NCI-H2196 treated with DMSO at 0.1 percent for 48 hours (cell line): ENCODE results near the gene CNTNAP2.
A peak's percentile ranks its signal among the peaks of the same experiment; 100 is the strongest.
"Not testable (repeated sequence)": the region's sequence is repeated elsewhere in the genome, so short reads cannot be mapped to it uniquely, and the experiment has no call there.

ENCODE experiments used
- DNase-seq: peaks from one replicate; lab custom pipeline; 2025; ENCODE audit not compliant: unreplicated experiment; lab: John Stamatoyannopoulos, UW

The CNTNAP2 gene

DNA sequence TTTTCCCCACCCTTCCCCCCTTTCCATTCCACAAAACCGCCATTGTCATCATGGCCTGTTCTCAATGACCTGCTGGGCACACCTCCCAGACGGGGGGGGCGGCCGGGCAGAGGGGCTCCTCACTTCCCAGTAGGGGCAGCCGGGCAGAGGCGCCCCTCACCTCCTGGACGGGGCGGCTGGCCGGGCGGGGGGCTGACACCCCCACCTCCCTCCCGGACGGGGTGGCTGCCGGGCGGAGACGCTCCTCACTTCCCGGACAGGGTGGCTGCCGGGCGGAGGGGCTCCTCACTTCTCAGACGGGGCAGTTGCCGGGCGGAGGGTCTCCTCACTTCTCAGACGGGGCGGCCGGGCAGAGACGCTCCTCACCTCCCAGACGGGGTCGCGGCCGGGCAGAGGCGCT lies 1685.2 kb downstream of the CNTNAP2 start:
- DNase-seq, result not testable (repeated sequence)

DNA sequence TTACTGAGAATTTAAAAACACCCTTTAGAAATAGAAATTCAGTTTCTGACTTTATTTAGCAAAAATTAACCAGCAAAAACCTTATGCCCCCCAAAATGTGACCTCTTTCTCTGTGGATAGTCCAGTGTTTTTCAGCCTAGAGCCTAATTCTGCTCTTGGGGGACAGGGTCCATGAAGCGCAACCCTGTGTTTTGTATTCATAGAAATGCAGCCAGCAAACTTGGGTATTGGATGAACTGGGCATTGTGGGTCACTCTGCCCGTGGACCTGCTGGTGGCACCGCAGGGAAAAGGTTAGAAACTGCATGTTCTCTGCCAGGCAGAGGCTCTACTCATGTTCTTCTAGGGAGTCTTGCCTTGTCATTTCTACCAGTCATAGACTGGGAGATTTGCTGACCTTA lies 1686.5 kb downstream of the CNTNAP2 start:
- no peak for DNase-seq

GRCh38 chr7:147803606-147804005 lies 1687.0 kb downstream of the CNTNAP2 start:
- no peak for DNase-seq

DNA sequence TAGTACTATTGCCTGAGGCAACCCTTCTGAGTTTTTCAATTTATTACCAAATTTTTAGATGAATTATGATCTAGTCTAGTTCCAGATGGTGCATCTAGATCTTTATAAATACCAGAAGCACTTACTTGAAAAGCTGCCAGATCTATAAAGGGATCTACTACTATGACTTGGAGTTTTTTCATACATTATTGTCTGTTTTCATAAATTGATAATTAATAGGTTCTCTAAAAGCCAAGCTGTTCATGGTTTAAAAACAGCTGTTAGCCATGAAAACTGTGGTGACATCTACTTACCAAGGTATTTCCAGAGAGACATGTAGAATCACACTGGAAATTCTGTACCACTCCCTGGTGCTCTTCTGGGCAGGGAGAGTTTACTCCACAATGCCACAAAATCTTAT lies 1687.4 kb downstream of the CNTNAP2 start:
- DNase-seq, result no peak

- no peak for DNase-seq
These were observed 1689.5 kb downstream of the CNTNAP2 start for GRCh38 chr7:147805996-147806576.

- DNase-seq, result no peak
These were observed 1693.2 kb downstream of the CNTNAP2 start for GRCh38 chr7:147809786-147810185.

- no peak for DNase-seq
These were observed 1693.7 kb downstream of the CNTNAP2 start for GRCh38 chr7:147810269-147810668.

- DNase-seq, result no peak
These were observed 1695.3 kb downstream of the CNTNAP2 start for GRCh38 chr7:147811923-147812322.

- no peak for DNase-seq
These were observed 1696.7 kb downstream of the CNTNAP2 start for GRCh38 chr7:147813316-147813715.

- no peak for DNase-seq
These were observed 1701.7 kb downstream of the CNTNAP2 start for GRCh38 chr7:147818317-147818716.

DNA sequence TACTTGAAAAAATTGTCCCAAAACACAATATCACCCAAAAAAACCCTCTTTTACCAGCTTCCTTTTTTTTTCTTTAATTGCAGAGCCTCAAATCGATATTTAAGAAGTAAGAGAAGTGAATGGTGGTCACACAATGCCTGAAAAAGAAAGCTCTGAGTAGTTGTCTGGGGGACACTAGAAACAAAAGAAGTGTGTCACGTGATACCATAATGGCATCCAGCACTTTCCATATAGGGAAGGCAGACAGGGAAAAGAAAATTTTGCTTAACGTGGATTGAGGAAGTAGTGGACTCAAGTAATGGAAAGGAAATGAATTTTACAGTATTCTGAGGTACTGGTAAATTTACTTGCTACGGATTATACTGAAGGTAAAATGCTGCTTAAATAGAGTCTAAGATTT lies 1708.1 kb downstream of the CNTNAP2 start:
- DNase-seq, result no peak

- no peak for DNase-seq
These were observed 1712.4 kb downstream of the CNTNAP2 start for GRCh38 chr7:147829016-147829415.

DNA sequence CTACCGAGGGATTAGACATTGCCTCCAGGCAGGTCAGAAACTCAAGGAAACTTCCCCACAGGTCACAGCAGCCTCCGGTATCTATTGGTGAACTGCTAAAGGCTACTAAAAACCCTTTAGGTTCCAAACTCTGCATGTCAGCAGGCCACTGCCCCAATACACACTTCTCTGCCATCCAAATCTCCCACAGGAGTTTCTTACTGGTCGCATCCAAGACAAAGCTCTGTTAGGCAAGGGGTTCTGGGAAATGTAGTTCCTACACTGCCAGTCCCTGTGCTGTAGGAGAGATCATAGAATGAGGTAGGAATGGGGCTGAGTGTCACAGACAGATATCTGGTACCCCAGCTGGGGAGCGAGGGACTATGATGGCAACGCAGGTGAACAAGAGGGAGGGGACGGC lies 1717.0 kb downstream of the CNTNAP2 start:
- DNase-seq, result no peak

GRCh38 chr7:147833970-147834369 lies 1717.4 kb downstream of the CNTNAP2 start:
- no peak for DNase-seq

GRCh38 chr7:147852833-147853232 lies 1736.2 kb downstream of the CNTNAP2 start:
- no peak for DNase-seq

- DNase-seq, result no peak
These were observed 1740.8 kb downstream of the CNTNAP2 start for GRCh38 chr7:147857152-147858140.

- DNase-seq, result no peak
These were observed 1741.8 kb downstream of the CNTNAP2 start for GRCh38 chr7:147858421-147858820.

GRCh38 chr7:147859033-147859432 lies 1742.4 kb downstream of the CNTNAP2 start:
- DNase-seq, result no peak

- no peak for DNase-seq
These were observed 1742.9 kb downstream of the CNTNAP2 start for GRCh38 chr7:147859486-147859885.

DNA sequence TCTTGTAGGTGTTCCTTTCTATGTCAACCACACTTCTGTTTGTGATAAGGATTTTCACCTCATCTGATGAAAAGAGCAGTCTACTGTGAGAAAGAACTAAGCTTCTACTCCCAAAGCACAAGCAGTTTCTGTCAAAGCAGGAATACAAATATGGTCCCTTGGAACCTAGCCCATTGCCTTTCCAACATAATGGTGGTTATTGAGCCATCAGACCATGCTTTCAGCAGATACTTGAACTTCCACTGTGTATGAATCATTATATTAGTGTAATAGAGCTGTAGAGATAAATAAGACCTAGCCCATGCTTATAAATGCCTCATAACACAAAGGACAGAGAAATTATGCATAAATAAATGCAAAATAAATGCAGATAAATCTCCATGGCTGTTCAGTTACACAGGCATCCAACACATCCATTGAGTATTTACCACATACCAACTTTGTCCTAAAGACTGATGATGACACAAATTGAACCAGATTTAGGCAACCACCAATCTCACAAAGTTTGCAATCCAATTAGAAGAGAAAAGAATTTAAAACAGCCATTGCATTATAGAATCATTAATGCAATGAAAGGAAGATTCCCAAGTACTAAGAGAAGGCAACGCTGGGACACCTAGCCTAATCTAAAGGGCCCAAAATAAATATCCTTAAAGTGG lies 1744.6 kb downstream of the CNTNAP2 start:
- DNase-seq, result peak; percentile 29

DNA sequence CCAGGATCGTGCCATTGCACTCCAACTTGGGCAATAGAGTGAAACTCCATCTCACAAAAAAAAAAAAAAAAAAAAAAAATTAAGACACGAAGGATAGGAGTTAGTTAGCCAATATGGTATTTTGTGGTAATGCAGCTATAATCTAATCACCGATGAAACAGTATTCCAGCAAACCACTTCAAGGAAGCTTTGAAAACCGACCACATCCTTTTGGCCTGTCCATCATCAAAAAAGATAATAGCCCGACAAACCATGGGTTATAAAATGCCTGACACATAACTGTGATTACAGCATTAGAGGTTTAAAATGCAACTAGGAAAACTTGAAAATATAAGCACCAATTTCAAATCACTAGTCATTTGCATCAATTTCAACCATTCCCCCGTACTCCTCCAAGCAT lies 1745.3 kb downstream of the CNTNAP2 start:
- no peak for DNase-seq

DNA sequence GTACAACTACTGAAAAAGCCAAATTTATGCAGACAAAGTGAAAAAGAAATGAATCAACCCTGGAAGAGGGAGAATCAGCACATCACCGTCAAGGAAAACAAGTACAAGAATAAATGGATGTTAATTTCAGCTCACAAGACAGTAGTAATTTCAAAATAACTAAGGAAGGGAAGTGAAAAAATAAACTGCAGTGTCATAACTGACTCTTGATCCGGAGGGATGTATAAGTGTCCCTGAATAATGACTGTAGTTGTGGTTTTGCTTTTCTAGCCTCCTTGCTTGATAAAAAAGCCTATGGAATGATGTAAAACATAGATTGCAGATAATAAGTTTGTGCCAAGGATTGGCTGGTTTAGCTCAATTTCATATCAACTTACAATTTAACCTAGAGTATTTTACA lies 1752.9 kb downstream of the CNTNAP2 start:
- no peak for DNase-seq
